GM21447 (cell line): ENCODE results near the gene HHATL.
A peak's percentile ranks its signal among the peaks of the same experiment; 100 is the strongest.

Experiments used
- ATAC-seq: cut with Tn5 transposase; IDR thresholded peaks from one replicate; pipeline ENCODE4 v1.9.1; 2021; ENCODE audit not compliant: unreplicated experiment

The HHATL gene

GRCh38 chr3:42654331-42655201, 48.0 kb downstream of the HHATL start:
- no peak for ATAC-seq

- ATAC-seq, result no peak
Observed at GRCh38 chr3:42653560-42654330, 48.9 kb downstream of the HHATL start, which contains the start of gene ZBTB47. TSS of gene ZBTB47 (plus strand) at chr3:42653697. CDS start at chr3:42658356, 4,659 bp downstream.

- no peak for ATAC-seq
Observed at GRCh38 chr3:42653303-42653559, 49.4 kb downstream of the HHATL start.

GRCh38 chr3:42652611-42653302, 49.8 kb downstream of the HHATL start:
- ATAC-seq, result peak; percentile 75

- ATAC-seq, result peak; percentile 33
Observed at GRCh38 chr3:42652251-42652610, 50.4 kb downstream of the HHATL start.

- ATAC-seq, result no peak
Observed at GRCh38 chr3:42651248-42652091, 51.1 kb downstream of the HHATL start.

GRCh38 chr3:42649783-42650182, 52.8 kb downstream of the HHATL start:
- ATAC-seq, result no peak

- ATAC-seq, result no peak
Observed at GRCh38 chr3:42649006-42649405, 53.6 kb downstream of the HHATL start.

- no peak for ATAC-seq
Observed at GRCh38 chr3:42647821-42648459, 54.7 kb downstream of the HHATL start.
